Endothelial cell of umbilical vein (primary cell): ENCODE data around the gene WAC. TPM values are rescaled to one million over a fixed set of nuclear protein-coding genes. Genes with fewer than 3 reads are reported as not detected.

ENCODE experiments used
- BruUV-seq: library from RNA; stranded (reverse); fragments of 400-500 nt; replicated peaks from 2 replicates; lab custom pipeline; 2021; lab: Mats Ljungman, UMichigan
- CTCF ChIA-PET: fragments of 300-600, 350-600 bp; sonication (Branson Sonifier 250); formaldehyde crosslinking; loops from one replicate; lab custom pipeline; 2021; ENCODE audit warnings: antibody characterized with exemption, inconsistent platforms; lab: Charles Lee
- POLR2A ChIA-PET: fragments of 300-600, 350-600 bp; sonication (Branson Sonifier 250); formaldehyde crosslinking; loops from one replicate; lab custom pipeline; 2021; ENCODE audit warnings: antibody characterized with exemption, inconsistent platforms; lab: Charles Lee
- DNase-seq: peaks from one replicate; pipeline ENCODE4 v3.0.0-alpha.2; 2011; ENCODE audit warnings: low read depth, low spot score
- FAIRE-seq: peaks from 2 replicates; lab custom pipeline; 2011; peaks lifted over from hg19 to GRCh38; lab: Jason Lieb, UNC
- H2AFZ ChIP-seq: 2 replicates; pipeline ENCODE4 v1.6.0; 2012; ENCODE audit warnings: low read depth, low read length, control low read depth, inconsistent platforms
- H3K27ac ChIP-seq: 2 replicates; pipeline ENCODE4 v1.5.1; 2011; ENCODE audit warnings: low read depth, mild to moderate bottlenecking, control low read depth, low read length, moderate library complexity; ENCODE audit not compliant: insufficient read depth
- H3K27me3 ChIP-seq, 2 experiments: 2 replicates each; pipeline versions ENCODE4 v1.6.0 to v1.6.1; 2011; ENCODE audit warnings: low read length in 2 of 2, mixed read lengths in 1 of 2; ENCODE audit not compliant: control insufficient read depth in 2 of 2, insufficient read depth in 2 of 2
- H3K36me3 ChIP-seq, 2 experiments: 2 replicates in 1 of 2; 3 replicates in 1 of 2; pipeline ENCODE4 v1.5.1; 2011; ENCODE audit warnings: low read length in 2 of 2, mild to moderate bottlenecking in 1 of 2, moderate library complexity in 1 of 2; ENCODE audit not compliant: control insufficient read depth in 2 of 2, insufficient read depth in 2 of 2; ENCODE audit errors: extremely low read depth in 1 of 2
- H3K4me1 ChIP-seq: 3 replicates; pipeline ENCODE4 v1.5.1; 2011; ENCODE audit warnings: mild to moderate bottlenecking, low read length; ENCODE audit not compliant: control insufficient read depth, insufficient read depth; ENCODE audit errors: extremely low read depth
- H3K4me2 ChIP-seq: 2 replicates; pipeline ENCODE4 v1.6.1; 2011; ENCODE audit warnings: low read length, control low read depth, mixed read lengths; ENCODE audit not compliant: insufficient read depth
- H3K4me3 ChIP-seq, 3 experiments: fragments of 200-600 bp in 1 of 3; sonication (generic), shearing (Covaris generic) in 1 of 3; replicated peaks in 1 of 3; 2 replicates each; pipeline ENCODE4 v1.5.1; 2011 to 2016; ENCODE audit warnings: control low read depth in 3 of 3, low read length in 3 of 3, mild to moderate bottlenecking in 2 of 3, inconsistent platforms in 1 of 3, low read depth in 1 of 3, moderate library complexity in 1 of 3; ENCODE audit not compliant: insufficient read depth in 1 of 3
- H3K79me2 ChIP-seq: 2 replicates; pipeline ENCODE4 v1.6.0; 2012; ENCODE audit warnings: low read length, inconsistent platforms; ENCODE audit not compliant: control insufficient read depth, insufficient read depth
- H3K9ac ChIP-seq: replicated peaks from 2 replicates; pipeline ENCODE3; 2011; ENCODE audit warnings: low read length, control low read depth; ENCODE audit not compliant: insufficient read depth; ENCODE audit errors: extremely low read depth
- H3K9me1 ChIP-seq: replicated peaks from 3 replicates; pipeline ENCODE4 v1.6.0; 2011; ENCODE audit warnings: mild to moderate bottlenecking, low read length; ENCODE audit not compliant: control insufficient read depth, insufficient read depth; ENCODE audit errors: extremely low read depth
- H3K9me3 ChIP-seq: replicated peaks from 2 replicates; pipeline ENCODE4 v1.5.1; 2012; ENCODE audit warnings: low read length, inconsistent platforms; ENCODE audit not compliant: control insufficient read depth, insufficient read depth
- H4K20me1 ChIP-seq: replicated peaks from 2 replicates; pipeline ENCODE3; 2011; ENCODE audit warnings: mild to moderate bottlenecking, low read length; ENCODE audit not compliant: control insufficient read depth, insufficient read depth; ENCODE audit errors: extremely low read depth
- EZH2 ChIP-seq: IDR thresholded peaks from 2 replicates; pipeline ENCODE4 v1.6.1; 2012; ENCODE audit warnings: borderline replicate concordance, low read depth, mild to moderate bottlenecking, moderate library complexity, low read length, inconsistent platforms; ENCODE audit not compliant: severe bottlenecking
- FOS ChIP-seq: IDR thresholded peaks from 2 replicates; pipeline ENCODE4 v1.6.1; 2011; ENCODE audit warnings: mild to moderate bottlenecking, low read length, moderate library complexity, borderline replicate concordance; ENCODE audit not compliant: insufficient read depth
- GATA2 ChIP-seq: IDR thresholded peaks from 2 replicates; pipeline ENCODE4 v1.7.0; 2011; ENCODE audit warnings: low read depth, mild to moderate bottlenecking, moderate library complexity, mixed read lengths, low read length; ENCODE audit not compliant: insufficient read length, insufficient read depth
- MYC ChIP-seq: IDR thresholded peaks from one replicate; pipeline ENCODE4 v1.6.1; 2011; ENCODE audit warnings: mild to moderate bottlenecking, low read depth, low read length
- POLR2A ChIP-seq: IDR thresholded peaks from 2 replicates; pipeline ENCODE4 v1.6.1; 2012; ENCODE audit warnings: low read depth, mild to moderate bottlenecking, control low read depth, low read length
- POLR2AphosphoS5 ChIP-seq: IDR thresholded peaks from 2 replicates; pipeline ENCODE4 v1.6.1; 2012; ENCODE audit warnings: low read depth, mild to moderate bottlenecking, control low read depth, low read length, moderate library complexity; ENCODE audit not compliant: insufficient read depth
- dilution Hi-C: fragments of 300-500 bp; cut with MboI; formaldehyde crosslinking; loops from one replicate; pipeline ENCODE4 v1.15.0; 2019; ENCODE audit warnings: low sequenced_read_pairs; ENCODE audit not compliant: extremely low pct_ligation_motif_present
- intact Hi-C: fragments of 100-400 bp; cut with micrococcal nuclease; formaldehyde crosslinking; loops from one replicate; pipeline ENCODE4 v1.10.0; 2022
- polyA plus RNA-seq, 4 experiments: library from polyadenylated mRNA; depleted of rRNA in 3 of 4; stranded (reverse) in 3 of 4; unstranded in 1 of 4; fragments of >200 nt; gene quantifications; 2 replicates each; pipeline versions ENCODE4 v1.2.1 to v1.2.3, GENCODE V29; 2011 to 2012; ENCODE audit warnings: missing spikeins in 1 of 4
- total RNA-seq: library from RNA; stranded (reverse); gene quantifications from 2 replicates; pipeline ENCODE4 v1.2.3, GENCODE V29; 2021
- TF ChIP-seq, protein P1 (sequence below), 2 donors: IDR thresholded peaks; 1 replicate in 1 of 2; 2 replicates in 1 of 2; pipeline ENCODE4 v1.5.1; 2011; ENCODE audit warnings: low read length in 2 of 2, mild to moderate bottlenecking in 2 of 2, moderate library complexity in 2 of 2, control low read depth in 1 of 2, inconsistent platforms in 1 of 2, low read depth in 1 of 2; ENCODE audit not compliant: insufficient read depth in 1 of 2; ENCODE audit errors: extremely low read depth in 1 of 2

Gene WAC
- total and polyA plus RNA-seq, 2 donors (not counting 3 experiments of a cell fraction or from before 2014, with no cell fraction given): 49.2 to 101 TPM

DNA sequence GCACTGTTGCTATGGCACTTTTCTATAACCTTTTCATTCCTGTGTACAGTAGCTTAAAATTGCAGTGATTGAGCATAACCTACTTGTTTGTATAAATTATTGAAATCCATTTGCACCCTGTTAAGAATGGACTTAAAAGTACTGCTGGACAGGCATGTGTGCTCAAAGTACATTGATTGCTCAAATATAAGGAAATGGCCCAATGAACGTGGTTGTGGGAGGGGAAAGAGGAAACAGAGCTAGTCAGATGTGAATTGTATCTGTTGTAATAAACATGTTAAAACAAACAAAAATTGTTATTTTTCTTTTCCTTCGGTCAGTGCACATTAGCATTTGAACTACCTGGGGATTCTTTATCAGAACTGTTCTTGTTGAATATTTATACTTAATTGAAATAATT lies 87.3 kb downstream of the WAC start:
- Histone ChIP-seq H3K9me3 (no peaks in the 10 kb centered on the region), H3K9ac (no peak overlapping the region), H3K4me1 (no peaks in the 10 kb centered on the region), H3K79me2 (no peaks in the 10 kb centered on the region), H3K27me3 (no peaks in the 10 kb centered on the region), H3K36me3 (peaks cover 0 to 27% of the 10 kb centered on the region in 2 experiments), H3K27ac (no peak overlapping the region), H4K20me1 (peaks cover 5% of the 10 kb centered on the region), H3K9me1 (no peaks in the 10 kb centered on the region), H3K4me2 (no peak overlapping the region), H2AFZ (no peak overlapping the region), H3K4me3 (no peak overlapping the region)
- FAIRE-seq (no peak), DNase-seq (no peak)
- CTCF ChIA-PET: interaction anchor here (0.7 to 1.2 kb wide), 4 partner anchors 17 to 684 kb away, joined by 3 to 5 read pairs (median 4); no protein-coding TSS in a partner anchor
- dilution Hi-C loops: no loop called here
- TF ChIP-seq FOS: no peak
- no peak for TF ChIP-seq GATA2
- no peak for TF ChIP-seq POLR2AphosphoS5
- TF ChIP-seq EZH2: no peak
- no peak for TF ChIP-seq POLR2A
- TF ChIP-seq, protein P1, sequence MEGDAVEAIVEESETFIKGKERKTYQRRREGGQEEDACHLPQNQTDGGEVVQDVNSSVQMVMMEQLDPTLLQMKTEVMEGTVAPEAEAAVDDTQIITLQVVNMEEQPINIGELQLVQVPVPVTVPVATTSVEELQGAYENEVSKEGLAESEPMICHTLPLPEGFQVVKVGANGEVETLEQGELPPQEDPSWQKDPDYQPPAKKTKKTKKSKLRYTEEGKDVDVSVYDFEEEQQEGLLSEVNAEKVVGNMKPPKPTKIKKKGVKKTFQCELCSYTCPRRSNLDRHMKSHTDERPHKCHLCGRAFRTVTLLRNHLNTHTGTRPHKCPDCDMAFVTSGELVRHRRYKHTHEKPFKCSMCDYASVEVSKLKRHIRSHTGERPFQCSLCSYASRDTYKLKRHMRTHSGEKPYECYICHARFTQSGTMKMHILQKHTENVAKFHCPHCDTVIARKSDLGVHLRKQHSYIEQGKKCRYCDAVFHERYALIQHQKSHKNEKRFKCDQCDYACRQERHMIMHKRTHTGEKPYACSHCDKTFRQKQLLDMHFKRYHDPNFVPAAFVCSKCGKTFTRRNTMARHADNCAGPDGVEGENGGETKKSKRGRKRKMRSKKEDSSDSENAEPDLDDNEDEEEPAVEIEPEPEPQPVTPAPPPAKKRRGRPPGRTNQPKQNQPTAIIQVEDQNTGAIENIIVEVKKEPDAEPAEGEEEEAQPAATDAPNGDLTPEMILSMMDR (IDR thresholded peaks at IDR 0.05; ENCODE audit: extremely low read depth in 1 of 2, insufficient read depth in 1 of 2, low read depth in 1 of 2, low read length in 2 of 2): no peak
- no peak for TF ChIP-seq MYC
- intact Hi-C loops: loop anchor here (10.0 kb wide), 1 partner anchor 625 kb away; no protein-coding TSS in a partner anchor
- BruUV-seq: no TSS peak
- POLR2A ChIA-PET: no interaction called here
